ENCODE results near the gene UBE2N. TPM values are rescaled to one million over a fixed set of nuclear protein-coding genes. Genes with fewer than 3 reads are reported as not detected.

Gene UBE2N
- total and polyA plus RNA-seq, 10 of the 15 experiments (the other 5 are each of a cell fraction or from before 2014, with no cell fraction given) = 243 to 945 (median 443) TPM

- TF ChIP-seq FOS (IDR thresholded peaks at IDR 0.05; ENCODE audit: borderline replicate concordance, extremely low read depth, insufficient read length) = no peak
- no peak for TF ChIP-seq TCF7 (IDR thresholded peaks at IDR 0.05; ENCODE audit: borderline replicate concordance)
- TF ChIP-seq MEF2A (IDR thresholded peaks at IDR 0.05; ENCODE audit: insufficient read depth, low read depth, low read length) = 0 out of 2 replicates have a peak, but pooled peaks have one; percentile 71
- TF ChIP-seq SRF (IDR thresholded peaks at IDR 0.05; ENCODE audit: low read depth in 2 of 2, low read length in 2 of 2) = peak; percentile 60 to 99
- no peak for TF ChIP-seq EP300 (IDR thresholded peaks at IDR 0.05; ENCODE audit: borderline replicate concordance in 1 of 2, control insufficient read depth in 1 of 2, low read depth in 2 of 2, low read length in 2 of 2)
- TF ChIP-seq, protein P1, sequence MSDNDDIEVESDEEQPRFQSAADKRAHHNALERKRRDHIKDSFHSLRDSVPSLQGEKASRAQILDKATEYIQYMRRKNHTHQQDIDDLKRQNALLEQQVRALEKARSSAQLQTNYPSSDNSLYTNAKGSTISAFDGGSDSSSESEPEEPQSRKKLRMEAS (IDR thresholded peaks at IDR 0.05; ENCODE audit: low read depth, low read length) = no peak
- TF ChIP-seq, protein P2, sequence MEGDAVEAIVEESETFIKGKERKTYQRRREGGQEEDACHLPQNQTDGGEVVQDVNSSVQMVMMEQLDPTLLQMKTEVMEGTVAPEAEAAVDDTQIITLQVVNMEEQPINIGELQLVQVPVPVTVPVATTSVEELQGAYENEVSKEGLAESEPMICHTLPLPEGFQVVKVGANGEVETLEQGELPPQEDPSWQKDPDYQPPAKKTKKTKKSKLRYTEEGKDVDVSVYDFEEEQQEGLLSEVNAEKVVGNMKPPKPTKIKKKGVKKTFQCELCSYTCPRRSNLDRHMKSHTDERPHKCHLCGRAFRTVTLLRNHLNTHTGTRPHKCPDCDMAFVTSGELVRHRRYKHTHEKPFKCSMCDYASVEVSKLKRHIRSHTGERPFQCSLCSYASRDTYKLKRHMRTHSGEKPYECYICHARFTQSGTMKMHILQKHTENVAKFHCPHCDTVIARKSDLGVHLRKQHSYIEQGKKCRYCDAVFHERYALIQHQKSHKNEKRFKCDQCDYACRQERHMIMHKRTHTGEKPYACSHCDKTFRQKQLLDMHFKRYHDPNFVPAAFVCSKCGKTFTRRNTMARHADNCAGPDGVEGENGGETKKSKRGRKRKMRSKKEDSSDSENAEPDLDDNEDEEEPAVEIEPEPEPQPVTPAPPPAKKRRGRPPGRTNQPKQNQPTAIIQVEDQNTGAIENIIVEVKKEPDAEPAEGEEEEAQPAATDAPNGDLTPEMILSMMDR (IDR thresholded peaks at IDR 0.05 in 2 of 3, conservative IDR thresholded peaks at IDR 0.05 in 1 of 3; ENCODE audit: control insufficient read depth in 2 of 3, extremely low read depth in 1 of 3, insufficient read depth in 1 of 3, low read depth in 3 of 3, low read length in 3 of 3) = no peak
- no peak for TF ChIP-seq GATAD2B (conservative IDR thresholded peaks at IDR 0.05; ENCODE audit: low read depth)
- peak; percentile 64 for TF ChIP-seq MEF2B (IDR thresholded peaks at IDR 0.05; ENCODE audit: partially characterized antibody, poor library complexity, severe bottlenecking)
- no peak for TF ChIP-seq SREBF2 (IDR thresholded peaks at IDR 0.05; ENCODE audit: low read length)
- TF ChIP-seq YBX1 (IDR thresholded peaks at IDR 0.05) = no peak
- peak; percentile 62 for TF ChIP-seq JUNB (IDR thresholded peaks at IDR 0.05)
- no peak for TF ChIP-seq CBX5 (IDR thresholded peaks at IDR 0.05; ENCODE audit: low read depth)
- TF ChIP-seq RELB (IDR thresholded peaks at IDR 0.05; ENCODE audit: low read depth) = peak; percentile 21; the same call in 1 of the 2 replicates
- no peak for TF ChIP-seq ETV6 (conservative IDR thresholded peaks at IDR 0.05 in 1 of 2, IDR thresholded peaks at IDR 0.05 in 1 of 2; ENCODE audit: borderline replicate concordance in 1 of 2, low read depth in 1 of 2)
- TF ChIP-seq SUZ12 (IDR thresholded peaks at IDR 0.05; ENCODE audit: unreplicated experiment) = no peak
- no peak for TF ChIP-seq ZNF274 (IDR thresholded peaks at IDR 0.05; ENCODE audit: insufficient read depth, insufficient read length)
- 0 out of 2 replicates have a peak, but pooled peaks have one; percentile 13 for TF ChIP-seq ZNF384 (IDR thresholded peaks at IDR 0.05; ENCODE audit: borderline replicate concordance, low read depth, low read length)
- TF ChIP-seq CBFB (IDR thresholded peaks at IDR 0.05; ENCODE audit: low read depth) = 0 out of 2 replicates have a peak, but pooled peaks have one; percentile 72
- TF ChIP-seq RAD21 (IDR thresholded peaks at IDR 0.05; ENCODE audit: insufficient read depth, low read depth, low read length) = no peak
- TF ChIP-seq, protein P3, sequence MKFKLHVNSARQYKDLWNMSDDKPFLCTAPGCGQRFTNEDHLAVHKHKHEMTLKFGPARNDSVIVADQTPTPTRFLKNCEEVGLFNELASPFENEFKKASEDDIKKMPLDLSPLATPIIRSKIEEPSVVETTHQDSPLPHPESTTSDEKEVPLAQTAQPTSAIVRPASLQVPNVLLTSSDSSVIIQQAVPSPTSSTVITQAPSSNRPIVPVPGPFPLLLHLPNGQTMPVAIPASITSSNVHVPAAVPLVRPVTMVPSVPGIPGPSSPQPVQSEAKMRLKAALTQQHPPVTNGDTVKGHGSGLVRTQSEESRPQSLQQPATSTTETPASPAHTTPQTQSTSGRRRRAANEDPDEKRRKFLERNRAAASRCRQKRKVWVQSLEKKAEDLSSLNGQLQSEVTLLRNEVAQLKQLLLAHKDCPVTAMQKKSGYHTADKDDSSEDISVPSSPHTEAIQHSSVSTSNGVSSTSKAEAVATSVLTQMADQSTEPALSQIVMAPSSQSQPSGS (IDR thresholded peaks at IDR 0.05; ENCODE audit: low read length) = peak; percentile 70; the same call in 1 of the 2 replicates
- TF ChIP-seq, protein P4, sequence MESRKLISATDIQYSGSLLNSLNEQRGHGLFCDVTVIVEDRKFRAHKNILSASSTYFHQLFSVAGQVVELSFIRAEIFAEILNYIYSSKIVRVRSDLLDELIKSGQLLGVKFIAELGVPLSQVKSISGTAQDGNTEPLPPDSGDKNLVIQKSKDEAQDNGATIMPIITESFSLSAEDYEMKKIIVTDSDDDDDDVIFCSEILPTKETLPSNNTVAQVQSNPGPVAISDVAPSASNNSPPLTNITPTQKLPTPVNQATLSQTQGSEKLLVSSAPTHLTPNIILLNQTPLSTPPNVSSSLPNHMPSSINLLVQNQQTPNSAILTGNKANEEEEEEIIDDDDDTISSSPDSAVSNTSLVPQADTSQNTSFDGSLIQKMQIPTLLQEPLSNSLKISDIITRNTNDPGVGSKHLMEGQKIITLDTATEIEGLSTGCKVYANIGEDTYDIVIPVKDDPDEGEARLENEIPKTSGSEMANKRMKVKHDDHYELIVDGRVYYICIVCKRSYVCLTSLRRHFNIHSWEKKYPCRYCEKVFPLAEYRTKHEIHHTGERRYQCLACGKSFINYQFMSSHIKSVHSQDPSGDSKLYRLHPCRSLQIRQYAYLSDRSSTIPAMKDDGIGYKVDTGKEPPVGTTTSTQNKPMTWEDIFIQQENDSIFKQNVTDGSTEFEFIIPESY (IDR thresholded peaks at IDR 0.05) = no peak
Observed at GRCh38 chr12:93415723-93416464, 25.9 kb downstream of the UBE2N start (continued).
